Mucosa of gallbladder (tissue), 1 donor: ENCODE data around the gene RBM28. TPM values are rescaled to one million over a fixed set of nuclear protein-coding genes. Genes with fewer than 3 reads are reported as not detected.
"Not testable (repeated sequence)": the region's sequence is repeated elsewhere in the genome, so short reads cannot be mapped to it uniquely, and the experiment has no call there.

Experiments
- DNase-seq: peaks from one replicate; pipeline ENCODE4 v3.0.0-alpha.2; 2020; ENCODE audit warnings: low spot score
- total RNA-seq: library from RNA; stranded (reverse); gene quantifications from one replicate; pipeline ENCODE4 v1.2.1, GENCODE V29; 2021
- donor health status: DM: no; HTN: no; CAD: no.

The RBM28 gene
- total RNA-seq, 1 donor from 2014 or later = 23.5 TPM

DNA sequence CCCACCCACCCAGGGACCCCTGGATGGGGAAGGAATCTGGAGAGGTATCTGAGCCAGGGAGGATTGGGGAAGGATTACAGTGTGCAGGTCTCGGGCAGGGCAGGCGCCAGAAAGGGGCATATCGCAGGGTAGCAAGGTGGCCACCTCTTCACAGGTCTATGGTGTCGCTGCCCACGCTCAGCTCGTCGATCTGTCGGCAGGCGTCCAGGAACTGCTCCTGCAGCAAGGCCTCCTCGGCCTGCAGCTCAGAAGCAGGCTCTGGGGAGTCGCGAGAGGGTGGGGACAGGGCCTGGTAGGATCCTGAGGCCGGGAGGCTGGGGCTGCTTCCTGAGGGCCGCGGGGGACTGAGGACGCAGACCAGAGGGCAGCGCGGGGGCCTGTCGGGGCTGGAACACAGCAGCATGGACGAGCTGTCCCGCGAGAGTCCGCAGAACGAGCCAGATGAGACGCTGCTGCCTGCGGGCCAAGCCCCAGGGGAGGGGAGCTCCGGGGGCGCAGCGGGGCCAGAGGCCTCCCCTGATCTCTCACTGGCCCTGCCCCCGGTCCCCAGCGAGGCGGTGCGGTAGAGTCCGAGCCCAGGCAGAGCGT lies 7.1 kb upstream of the RBM28 start:
- no peak for DNase-seq

DNA sequence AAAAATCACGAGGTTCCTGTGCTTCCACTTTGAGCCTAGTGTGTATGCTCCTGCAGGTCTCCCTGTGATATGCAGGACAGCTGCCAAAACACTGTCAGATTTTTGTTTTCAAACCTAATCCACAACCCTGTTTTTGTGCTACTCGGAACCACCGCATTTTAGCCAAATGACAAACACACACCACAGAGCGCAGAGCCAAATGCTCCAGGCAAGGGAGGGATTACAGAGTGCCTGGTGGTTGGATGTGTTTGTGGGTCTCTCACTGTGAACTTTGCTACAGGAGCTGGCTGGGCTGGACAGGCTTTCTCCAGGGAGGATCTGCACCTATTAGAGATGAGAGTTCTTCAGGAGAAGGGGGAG lies 5.7 kb upstream of the RBM28 start:
- no peak for DNase-seq

GRCh38 chr7:128347647-128348097 lies 4.0 kb upstream of the RBM28 start:
- no peak for DNase-seq

- DNase-seq = no peak
Measured at GRCh38 chr7:128344431-128344774, 695 bp upstream of the RBM28 start.

GRCh38 chr7:128341733-128342132 lies 2.0 kb downstream of the RBM28 start:
- DNase-seq = no peak

DNA sequence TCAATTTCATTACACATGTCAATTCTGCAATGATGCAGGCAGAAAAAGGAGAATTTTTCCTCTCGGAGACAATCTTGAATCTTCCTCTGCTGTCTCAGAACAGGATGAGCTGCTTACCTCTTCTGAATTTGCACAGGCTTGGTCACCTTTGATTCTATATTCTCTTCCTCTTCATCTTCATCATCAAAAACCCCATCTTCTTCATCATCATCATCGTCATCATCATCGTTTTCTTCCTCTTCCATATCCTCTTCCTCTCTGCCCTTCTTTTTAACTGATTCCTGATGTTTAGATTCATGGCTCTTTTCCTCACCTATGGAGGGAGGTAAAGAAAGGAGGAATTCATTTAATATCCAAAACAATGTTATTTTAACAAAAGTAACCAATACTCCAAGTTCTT lies 8.0 kb downstream of the RBM28 start:
- DNase-seq = no peak

- DNase-seq = no peak
Measured at GRCh38 chr7:128324368-128324680, 19.4 kb downstream of the RBM28 start.

DNA sequence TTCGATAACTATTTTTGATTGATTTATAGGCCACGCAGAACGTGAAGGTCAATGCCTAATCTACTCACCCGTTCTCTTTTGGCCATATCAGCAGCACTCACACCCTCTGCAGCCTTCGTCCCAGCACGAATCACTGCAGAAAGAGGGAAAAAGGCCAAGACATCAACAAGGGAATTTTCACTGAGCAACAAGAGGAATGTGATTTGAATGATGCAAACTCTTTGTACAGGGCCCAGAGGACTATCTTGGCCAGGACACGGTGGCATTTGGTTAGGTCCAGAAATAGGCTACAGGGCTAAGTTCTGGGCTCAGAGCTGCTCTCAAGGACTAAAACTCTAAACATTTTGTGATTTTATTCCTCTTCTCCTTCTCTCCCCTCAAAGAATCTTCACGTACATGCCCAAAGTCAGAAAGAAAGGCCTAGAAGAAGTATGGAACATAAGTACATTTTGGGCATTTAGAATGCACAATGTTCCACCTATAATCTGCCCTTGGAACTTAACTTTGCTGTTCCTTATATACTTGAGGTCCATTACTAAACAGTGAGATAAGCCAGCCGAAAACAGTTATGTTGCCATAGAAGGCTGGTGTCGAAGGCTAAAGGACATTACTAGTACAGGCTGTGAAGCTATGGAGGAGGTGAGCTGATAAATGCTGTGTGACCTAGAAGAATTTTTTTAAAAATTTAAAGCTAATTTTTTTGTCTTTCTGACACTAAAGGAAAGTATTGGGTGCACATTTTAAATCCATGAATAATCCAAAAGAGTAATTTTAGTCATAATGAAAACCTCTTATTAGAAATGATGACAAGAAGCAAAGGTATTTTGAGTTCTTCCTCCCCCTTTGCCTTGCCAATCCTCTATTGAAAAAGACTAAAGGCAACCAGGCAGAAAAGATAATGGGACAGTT lies 20.0 kb downstream of the RBM28 start:
- DNase-seq = no peak

- DNase-seq = no peak
Measured at GRCh38 chr7:128323040-128323439, 20.7 kb downstream of the RBM28 start.

DNA sequence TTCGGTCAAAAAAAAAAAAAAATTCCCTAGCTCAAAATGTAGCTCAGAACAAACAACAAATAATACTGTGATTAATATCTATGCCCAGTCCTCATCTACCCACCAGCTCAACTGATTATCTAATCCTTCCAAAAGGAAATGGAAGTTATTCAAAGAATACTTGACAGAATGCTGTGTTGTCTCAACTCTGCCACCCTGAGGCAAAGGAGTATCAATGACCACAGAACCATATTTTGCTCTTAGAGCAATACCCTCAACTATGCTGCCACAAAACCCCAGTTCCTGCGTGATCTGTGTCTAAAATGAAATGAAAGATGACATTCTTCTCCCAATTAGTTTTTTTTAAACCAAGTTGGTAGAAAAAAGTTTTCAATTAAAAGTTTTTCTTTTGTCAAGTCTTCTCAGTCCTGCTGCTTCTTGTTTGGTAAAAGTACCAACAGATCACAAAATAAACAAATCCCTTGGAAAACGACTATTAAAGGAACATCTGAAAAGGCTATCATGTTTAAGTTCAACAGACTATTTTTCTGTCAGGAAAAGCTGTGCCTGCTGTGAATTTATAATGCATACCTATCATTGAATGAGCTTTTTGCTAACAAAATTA lies 21.6 kb downstream of the RBM28 start:
- DNase-seq = peak; percentile 16

- no peak for DNase-seq
Measured at GRCh38 chr7:128321044-128321422, 22.7 kb downstream of the RBM28 start.

DNA sequence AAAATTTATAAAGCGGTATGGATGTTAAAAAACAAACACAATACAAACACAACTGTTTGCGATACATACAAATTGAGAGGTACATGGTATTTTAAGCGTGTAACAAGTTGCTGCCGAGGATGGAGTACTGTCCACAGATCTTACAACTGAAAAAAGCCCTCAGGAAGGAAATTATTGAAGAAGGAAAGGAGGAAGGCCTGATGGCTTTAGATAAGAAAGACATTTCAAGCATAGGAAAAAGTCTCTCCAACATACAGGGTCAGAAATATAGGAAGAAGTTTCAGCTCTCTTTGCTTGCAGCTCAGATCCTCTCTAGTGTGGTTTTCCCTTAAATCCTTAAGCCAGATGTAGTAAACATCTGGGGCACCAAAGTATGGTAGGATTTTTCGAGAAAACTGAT lies 25.0 kb downstream of the RBM28 start:
- DNase-seq = no peak

- no peak for DNase-seq
Measured at GRCh38 chr7:128311013-128311412, 32.7 kb downstream of the RBM28 start.

GRCh38 chr7:128310499-128310898 lies 33.2 kb downstream of the RBM28 start:
- DNase-seq = no peak

- DNase-seq = no peak
Measured at GRCh38 chr7:128309976-128310375, 33.7 kb downstream of the RBM28 start.

DNA sequence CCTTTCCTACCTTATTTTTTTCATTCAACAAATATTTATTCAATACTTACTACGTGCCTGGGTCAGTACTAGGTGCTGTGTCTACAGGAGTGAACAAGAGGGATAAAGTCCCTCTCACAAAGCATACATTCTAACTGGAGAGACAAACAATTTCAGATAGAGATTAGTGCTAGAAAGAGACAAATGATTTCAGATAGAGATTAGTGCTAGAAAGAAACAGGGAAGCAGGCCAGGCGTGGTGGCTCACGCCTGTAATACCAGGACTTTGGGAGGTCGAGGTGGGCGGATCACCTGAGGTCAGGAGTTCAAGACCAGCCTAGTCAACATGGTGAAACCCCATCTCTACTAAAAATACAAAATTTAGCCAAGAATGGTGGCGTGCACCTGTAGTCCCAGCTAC lies 34.6 kb downstream of the RBM28 start:
- DNase-seq = no peak

DNA sequence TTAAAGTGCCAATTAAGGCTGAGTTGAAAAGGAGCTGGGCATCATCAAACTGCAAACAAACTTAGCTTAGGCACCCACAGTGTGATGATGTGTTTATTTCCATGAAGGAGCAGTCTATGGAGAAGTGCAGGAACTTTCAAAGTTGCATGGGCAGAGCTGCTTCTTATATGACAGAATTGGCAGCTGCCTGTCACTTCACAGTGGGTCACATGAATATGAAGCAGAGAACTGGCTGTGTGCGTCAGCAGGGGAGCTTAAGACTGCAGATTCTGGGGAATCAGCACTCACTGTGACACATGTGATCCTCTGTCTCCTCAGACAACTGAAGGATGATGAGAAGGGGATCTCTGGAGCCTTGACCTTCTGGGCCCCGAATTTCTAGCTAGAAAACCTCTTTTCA lies 36.6 kb downstream of the RBM28 start:
- DNase-seq = no peak

GRCh38 chr7:128304212-128304611 lies 39.5 kb downstream of the RBM28 start:
- no peak for DNase-seq

- DNase-seq = no peak
Measured at GRCh38 chr7:128303643-128304042, 40.1 kb downstream of the RBM28 start.

- DNase-seq = no peak
Measured at GRCh38 chr7:128303133-128303532, 40.6 kb downstream of the RBM28 start.

DNA sequence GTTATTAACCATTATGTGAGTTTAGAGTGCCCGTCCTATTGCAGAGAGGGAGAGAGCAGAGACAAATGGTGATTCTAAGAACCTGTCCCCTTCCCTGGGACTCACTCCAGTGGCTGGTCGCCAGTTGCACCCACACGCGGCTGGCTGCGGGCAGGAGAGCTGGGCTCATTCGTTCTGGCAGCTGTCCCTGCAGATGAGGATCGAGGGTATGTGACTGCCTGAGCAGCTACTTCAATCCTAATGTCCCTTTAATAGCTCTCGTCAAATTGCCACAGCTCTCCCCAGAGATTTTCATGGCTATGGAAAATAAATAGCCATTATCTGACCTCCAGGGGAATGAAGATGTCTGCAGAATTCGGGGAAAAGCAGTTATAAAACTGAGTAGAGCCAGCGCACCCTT lies 41.6 kb downstream of the RBM28 start:
- DNase-seq = no peak

DNA sequence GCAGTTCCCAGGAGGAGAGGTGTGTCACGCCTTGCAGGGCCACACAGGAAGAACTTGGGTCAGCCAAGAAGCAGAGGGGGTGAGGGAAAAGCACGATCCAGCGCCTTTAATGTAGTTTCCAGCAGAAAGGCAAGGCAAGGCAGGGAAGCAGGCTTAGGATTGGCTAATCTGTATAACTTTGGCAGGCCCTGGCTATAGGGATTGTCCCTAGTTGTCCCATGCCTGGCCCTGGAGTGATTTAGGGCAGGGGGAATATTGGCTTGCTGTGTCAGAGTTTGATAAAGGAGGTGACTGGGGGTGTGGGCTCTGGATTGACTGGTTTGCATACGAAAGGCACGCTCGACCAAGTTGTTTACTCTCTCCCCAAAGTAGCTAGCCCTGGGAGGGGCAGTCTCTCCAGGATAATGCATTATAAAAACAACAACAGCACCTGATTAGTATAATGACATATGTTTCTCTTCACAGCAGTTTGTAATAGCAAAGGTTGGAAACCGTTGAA lies 44.5 kb downstream of the RBM28 start:
- no peak for DNase-seq

DNA sequence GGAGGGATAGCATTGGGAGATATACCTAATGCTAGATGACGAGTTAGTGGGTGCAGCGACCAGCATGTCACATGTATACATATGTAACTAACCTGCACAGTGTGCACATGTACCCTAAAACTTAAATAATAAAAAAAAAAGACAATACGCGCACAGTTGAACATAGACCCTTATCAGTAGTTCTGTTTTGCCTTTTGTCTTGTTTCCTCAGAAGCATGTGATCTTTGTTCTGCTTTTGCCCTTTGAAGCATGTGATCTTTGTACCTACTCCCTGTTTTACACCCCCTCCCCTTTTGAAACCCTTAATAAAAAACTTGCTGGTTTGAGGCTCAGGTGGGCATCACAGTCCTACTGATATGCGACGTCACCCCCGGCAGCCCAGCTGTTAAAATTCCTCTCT lies 45.7 kb downstream of the RBM28 start:
- DNase-seq = not testable (repeated sequence)
